Psoas muscle (tissue), 8 donors: ENCODE results near the gene GNAT3. TPM values are rescaled to one million over a fixed set of nuclear protein-coding genes. Genes with fewer than 3 reads are reported as not detected.

Source experiments
- ATAC-seq, 4 donors: fragments of 200-7000 bp; cut with Tn5 transposase; one replicate each; pipeline ENCODE4 v1.9.1; 2020; ENCODE audit warnings: moderate library complexity in 3 of 4, mild to moderate bottlenecking in 2 of 4
- DNase-seq, 2 donors: peaks; one replicate each; pipeline ENCODE4 v3.0.0-alpha.2; 2020
- H3K27ac ChIP-seq: fragments of 200-600 bp; one replicate; pipeline ENCODE4 v1.8.0; 2022
- H3K27me3 ChIP-seq, 3 donors: fragments of 200-600 bp in 1 of 3; one replicate each; pipeline versions ENCODE4 v1.6.1 to v1.8.0; 2013 to 2022; ENCODE audit warnings: low read length in 2 of 3, mild to moderate bottlenecking in 2 of 3, moderate library complexity in 1 of 3; ENCODE audit not compliant: insufficient read depth in 3 of 3
- H3K36me3 ChIP-seq, 2 donors: fragments of 200-600 bp in 1 of 2; one replicate each; pipeline versions ENCODE4 v1.6.1 to v1.8.0; 2013 to 2022; ENCODE audit warnings: low read depth in 1 of 2, mild to moderate bottlenecking in 1 of 2, moderate library complexity in 1 of 2; ENCODE audit not compliant: insufficient read depth in 1 of 2
- H3K4me1 ChIP-seq: fragments of 200-600 bp; one replicate; pipeline ENCODE4 v1.8.0; 2022
- H3K4me3 ChIP-seq: fragments of 200-600 bp; one replicate; pipeline ENCODE4 v1.8.0; 2022; ENCODE audit warnings: mild to moderate bottlenecking
- H3K9me3 ChIP-seq: fragments of 200-600 bp; one replicate; pipeline ENCODE4 v1.8.0; 2022
- CTCF ChIP-seq: fragments of 200-600 bp; IDR thresholded peaks from one replicate; pipeline ENCODE4 v1.8.0; 2022; ENCODE audit warnings: antibody characterized with exemption
- WGBS, 3 donors: extraction: QIAGEN DNeasy Blood & Tissue Kit; methylation state at CpG; one replicate each; pipeline versions ENCODE4 v1.1.6 to v1.1.7; 2013; 5-methylcytosine and 5-hydroxymethylcytosine counted together
- intact Hi-C, 2 donors: fragments of 100-400 bp; cut with DNase I; formaldehyde crosslinking; loops; one replicate each; pipeline versions ENCODE4 v1.11.0 to v1.14.2; 2022
- polyA plus RNA-seq, 3 donors: library from polyadenylated mRNA; stranded (reverse); fragments of 200-250 nt; gene quantifications; one replicate each; pipeline ENCODE4 v1.2.3, GENCODE V29; 2013
- total RNA-seq, 4 donors: library from RNA; stranded (reverse); fragmentation: NEBNext Ultra II Directional in 2 of 4; extraction: Animal tissue kit (Norgen Biotek cat#: 25700) in 2 of 4; gene quantifications; one replicate each; pipeline versions ENCODE4 v1.2.1 to v1.2.4, GENCODE V29; 2021 to 2023
- donor health status: healthy with polysubstance abuse.
- donor health status: DM: no; HTN: no; CAD: no; lungs with moderate emphysema.
- donor health status: Bipolar disorder and iron deficiency.
- donor health status: healthy.
- donor health status: DM: yes; HTN: yes; CAD: no.
- donor health status: DM: no; HTN: no; CAD: no.
- donor health status: DM: no; HTN: no; CAD: no.
- donor health status: DM: yes; HTN: yes; CAD: no.

The GNAT3 gene
- total and polyA plus RNA-seq, 7 donors, result not detected

GRCh38 chr7:80459776-80460510 lies 51.9 kb downstream of the GNAT3 start:
- no peaks in the 10 kb centered on the region for H3K9me3 ChIP-seq
- DNase-seq (no peak), ATAC-seq (no peak)
- TF ChIP-seq CTCF, result no peak
- no peaks in the 10 kb centered on the region for H3K27me3 ChIP-seq
- H3K4me3 ChIP-seq, result no peak overlapping the region
- H3K27ac ChIP-seq, result no peak overlapping the region
- intact Hi-C loops, result no loop called here
- H3K36me3 ChIP-seq, result no peaks in the 10 kb centered on the region
- WGBS, 3 donors, result 76 to 93% (median 83%) methylated on average over 4 of the region's 4 CpGs
- no peaks in the 10 kb centered on the region for H3K4me1 ChIP-seq

- TF ChIP-seq CTCF, result no peak
- Histone ChIP-seq H3K36me3 (no peaks in the 10 kb centered on the region), H3K27me3 (no peaks in the 10 kb centered on the region), H3K9me3 (no peaks in the 10 kb centered on the region), H3K27ac (no peak overlapping the region), H3K4me3 (no peak overlapping the region), H3K4me1 (no peaks in the 10 kb centered on the region)
- ATAC-seq (no peak), DNase-seq (no peak)
- whole genome bisulfite sequencing, 3 donors, result 76 to 88% (median 85%) methylated on average over 6 of the region's 6 CpGs
- intact Hi-C loops, result no loop called here
These were observed 52.8 kb downstream of the GNAT3 start for GRCh38 chr7:80458822-80459725.

GRCh38 chr7:80453699-80454340 lies 58.0 kb downstream of the GNAT3 start:
- Histone ChIP-seq H3K36me3 (no peaks in the 10 kb centered on the region), H3K4me3 (no peak overlapping the region), H3K27ac (no peak overlapping the region), H3K9me3 (no peaks in the 10 kb centered on the region), H3K27me3 (no peaks in the 10 kb centered on the region), H3K4me1 (no peaks in the 10 kb centered on the region)
- peak; percentile 47 for TF ChIP-seq CTCF
- DNase-seq, result no peak
- no peak for ATAC-seq
- WGBS, 3 donors, result 68 to 72% (median 68%) methylated on average over 2 of the region's 2 CpGs
- intact Hi-C loops, result no loop called here

- no peak overlapping the region for H3K27ac ChIP-seq
- intact Hi-C loops, result no loop called here
- 54 to 64% (median 61%) methylated on average over 6 of the region's 6 CpGs for WGBS, 3 donors
These were observed 61.1 kb downstream of the GNAT3 start for GRCh38 chr7:80450621-80451308.

More at GRCh38 chr7:80450621-80451308, 61.1 kb downstream of the GNAT3 start:
- H3K4me3 ChIP-seq, result no peak overlapping the region
- H3K27me3 ChIP-seq, result no peaks in the 10 kb centered on the region
- ATAC-seq (peak in 2 of 4 donors; percentile 37 to 44), DNase-seq (no peak)
- TF ChIP-seq CTCF, result no peak
- H3K36me3 ChIP-seq, result no peaks in the 10 kb centered on the region
- H3K4me1 ChIP-seq, result no peaks in the 10 kb centered on the region
- no peaks in the 10 kb centered on the region for H3K9me3 ChIP-seq
